OCI-LY7 (cell line): ENCODE data around the gene COL4A3.

Experiments
- EZH2phosphoT487 ChIP-seq: fragments of 200-600 bp; sonication (generic); IDR thresholded peaks from 2 replicates; pipeline ENCODE4 v1.6.1; 2018; ENCODE audit warnings: low read depth, borderline replicate concordance, mild to moderate bottlenecking, mixed run types, antibody characterized with exemption, low read length, moderate library complexity, mixed read lengths
- TF ChIP-seq, protein P1 (sequence below): fragments of 200-600 bp; sonication (generic); conservative IDR thresholded peaks from 2 replicates; pipeline ENCODE4 v1.5.1; 2014; ENCODE audit warnings: mild to moderate bottlenecking, antibody characterized with exemption, low read length, moderate library complexity, mixed read lengths

DNA sequence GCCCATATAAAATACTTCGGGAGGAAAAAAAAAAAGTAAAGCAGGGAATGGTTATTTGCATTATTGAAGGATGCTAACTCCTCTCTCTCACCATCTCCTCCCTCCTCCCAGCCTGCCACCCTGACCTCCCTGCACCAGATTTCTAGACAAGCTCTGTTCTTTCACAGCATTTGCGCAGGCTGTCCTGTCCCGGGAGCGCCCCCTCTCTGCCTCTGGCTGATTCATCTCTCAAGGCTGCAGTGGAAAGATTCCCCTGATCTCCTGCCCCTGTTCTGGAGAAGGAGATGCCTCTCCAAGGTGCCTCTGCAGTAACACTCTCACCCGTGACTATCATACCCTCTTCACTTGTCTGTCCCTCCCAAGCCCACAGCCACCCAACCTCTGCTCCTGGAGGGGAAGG lies 38.9 kb upstream of the COL4A3 start:
- TF ChIP-seq, protein P1, sequence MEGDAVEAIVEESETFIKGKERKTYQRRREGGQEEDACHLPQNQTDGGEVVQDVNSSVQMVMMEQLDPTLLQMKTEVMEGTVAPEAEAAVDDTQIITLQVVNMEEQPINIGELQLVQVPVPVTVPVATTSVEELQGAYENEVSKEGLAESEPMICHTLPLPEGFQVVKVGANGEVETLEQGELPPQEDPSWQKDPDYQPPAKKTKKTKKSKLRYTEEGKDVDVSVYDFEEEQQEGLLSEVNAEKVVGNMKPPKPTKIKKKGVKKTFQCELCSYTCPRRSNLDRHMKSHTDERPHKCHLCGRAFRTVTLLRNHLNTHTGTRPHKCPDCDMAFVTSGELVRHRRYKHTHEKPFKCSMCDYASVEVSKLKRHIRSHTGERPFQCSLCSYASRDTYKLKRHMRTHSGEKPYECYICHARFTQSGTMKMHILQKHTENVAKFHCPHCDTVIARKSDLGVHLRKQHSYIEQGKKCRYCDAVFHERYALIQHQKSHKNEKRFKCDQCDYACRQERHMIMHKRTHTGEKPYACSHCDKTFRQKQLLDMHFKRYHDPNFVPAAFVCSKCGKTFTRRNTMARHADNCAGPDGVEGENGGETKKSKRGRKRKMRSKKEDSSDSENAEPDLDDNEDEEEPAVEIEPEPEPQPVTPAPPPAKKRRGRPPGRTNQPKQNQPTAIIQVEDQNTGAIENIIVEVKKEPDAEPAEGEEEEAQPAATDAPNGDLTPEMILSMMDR = 0 out of 2 replicates have a peak, but pooled peaks have one; percentile 19
- TF ChIP-seq EZH2phosphoT487 = no peak
